8988T (cell line): ENCODE data around the gene UGT1A8.
"Not testable (repeated sequence)": the region's sequence is repeated elsewhere in the genome, so short reads cannot be mapped to it uniquely, and the experiment has no call there.

ENCODE experiments used
- DNase-seq: peaks from one replicate; pipeline ENCODE4 v3.0.0; 2011

UGT1A8 gene

GRCh38 chr2:233643128-233643527 is 25.7 kb downstream of the UGT1A8 start:
- DNase-seq, result no peak

- not testable (repeated sequence) for DNase-seq
These were observed 28.6 kb downstream of the UGT1A8 start for GRCh38 chr2:233646033-233646432.

GRCh38 chr2:233650981-233651380 is 33.5 kb downstream of the UGT1A8 start:
- no peak for DNase-seq

- DNase-seq, result no peak
These were observed 34.0 kb downstream of the UGT1A8 start for GRCh38 chr2:233651430-233651829.

GRCh38 chr2:233654501-233654900 is 37.1 kb downstream of the UGT1A8 start:
- no peak for DNase-seq

- DNase-seq, result no peak
These were observed 37.6 kb downstream of the UGT1A8 start for GRCh38 chr2:233655043-233655442.

- DNase-seq, result not testable (repeated sequence)
These were observed 38.5 kb downstream of the UGT1A8 start for GRCh38 chr2:233655943-233656342.

GRCh38 chr2:233656443-233656842 is 39.0 kb downstream of the UGT1A8 start:
- no peak for DNase-seq

GRCh38 chr2:233658610-233659009 is 41.2 kb downstream of the UGT1A8 start:
- DNase-seq, result no peak

- DNase-seq, result no peak
These were observed 46.5 kb downstream of the UGT1A8 start for GRCh38 chr2:233663911-233664310.

GRCh38 chr2:233668605-233669260 is 51.3 kb downstream of the UGT1A8 start:
- DNase-seq, result no peak

- no peak for DNase-seq
These were observed 54.1 kb downstream of the UGT1A8 start, which contains the start of gene UGT1A9 for GRCh38 chr2:233671290-233672161. UGT1A9 (plus strand) TSS chr2:233671898; CDS start chr2:233671935, 37 bp downstream.

- DNase-seq, result no peak
These were observed 55.5 kb downstream of the UGT1A8 start for GRCh38 chr2:233672886-233673285.

GRCh38 chr2:233673896-233674295 is 56.5 kb downstream of the UGT1A8 start:
- no peak for DNase-seq

- no peak for DNase-seq
These were observed 56.9 kb downstream of the UGT1A8 start for GRCh38 chr2:233674314-233674713.

- DNase-seq, result no peak
These were observed 57.6 kb downstream of the UGT1A8 start for GRCh38 chr2:233674995-233675394.

GRCh38 chr2:233676046-233676445 is 58.6 kb downstream of the UGT1A8 start:
- DNase-seq, result no peak

GRCh38 chr2:233679196-233679595 is 61.8 kb downstream of the UGT1A8 start:
- no peak for DNase-seq

GRCh38 chr2:233680361-233681045 is 63.1 kb downstream of the UGT1A8 start:
- DNase-seq, result no peak

GRCh38 chr2:233681521-233682099 is 64.2 kb downstream of the UGT1A8 start, which contains the start of gene UGT1A7:
UGT1A7 (plus strand) TSS chr2:233681901; CDS start chr2:233681938, 37 bp downstream.
- no peak for DNase-seq

GRCh38 chr2:233684640-233685039 is 67.2 kb downstream of the UGT1A8 start:
- DNase-seq, result no peak

GRCh38 chr2:233686928-233687327 is 69.5 kb downstream of the UGT1A8 start:
- no peak for DNase-seq

- no peak for DNase-seq
These were observed 70.9 kb downstream of the UGT1A8 start for GRCh38 chr2:233688341-233688740.
